RWPE2 (cell line): ENCODE results near the gene SBK1.

Experiments used
- ATAC-seq: fragments of 200-7000 bp; cut with Tn5 transposase; 3 replicates; pipeline ENCODE4 v1.9.1; 2021; ENCODE audit warnings: low read depth
- DNase-seq: peaks from one replicate; pipeline ENCODE4 v3.0.0-alpha.2; 2020; ENCODE audit warnings: low spot score
- H3K27ac ChIP-seq: fragments of 450-650 bp; 2 replicates; pipeline ENCODE4 v1.5.1; 2017; ENCODE audit warnings: mild to moderate bottlenecking; ENCODE audit not compliant: poor library complexity, severe bottlenecking
- H3K27me3 ChIP-seq: fragments of 250-450 bp; sonication (Bioruptor Pico); 2 replicates; pipeline ENCODE4 v1.5.1; 2021; ENCODE audit warnings: mild to moderate bottlenecking, moderate library complexity; ENCODE audit not compliant: insufficient read depth, poor library complexity, severe bottlenecking
- H3K36me3 ChIP-seq: fragments of 250-450 bp; sonication (Bioruptor Pico); 2 replicates; pipeline ENCODE4 v1.5.1; 2020; ENCODE audit warnings: low read depth, mild to moderate bottlenecking, moderate library complexity
- H3K4me1 ChIP-seq: fragments of 250-450 bp; sonication (Bioruptor Pico); 2 replicates; pipeline ENCODE4 v1.5.1; 2021; ENCODE audit warnings: mild to moderate bottlenecking, moderate library complexity; ENCODE audit not compliant: insufficient read depth, poor library complexity, severe bottlenecking
- H3K4me3 ChIP-seq: fragments of 250-450 bp; sonication (Bioruptor Pico); 2 replicates; pipeline ENCODE4 v1.5.1; 2021; ENCODE audit warnings: mild to moderate bottlenecking, moderate library complexity; ENCODE audit not compliant: severe bottlenecking
- H3K9me3 ChIP-seq: fragments of 250-450 bp; sonication (Bioruptor Pico); 2 replicates; pipeline ENCODE4 v1.5.1; 2021; ENCODE audit warnings: mild to moderate bottlenecking, moderate library complexity; ENCODE audit not compliant: severe bottlenecking
- CTCF ChIP-seq: fragments of 450-650 bp; IDR thresholded peaks from one replicate; pipeline ENCODE4 v1.5.1; 2017; ENCODE audit warnings: mild to moderate bottlenecking, moderate library complexity; ENCODE audit not compliant: poor library complexity, severe bottlenecking

The SBK1 gene

DNA sequence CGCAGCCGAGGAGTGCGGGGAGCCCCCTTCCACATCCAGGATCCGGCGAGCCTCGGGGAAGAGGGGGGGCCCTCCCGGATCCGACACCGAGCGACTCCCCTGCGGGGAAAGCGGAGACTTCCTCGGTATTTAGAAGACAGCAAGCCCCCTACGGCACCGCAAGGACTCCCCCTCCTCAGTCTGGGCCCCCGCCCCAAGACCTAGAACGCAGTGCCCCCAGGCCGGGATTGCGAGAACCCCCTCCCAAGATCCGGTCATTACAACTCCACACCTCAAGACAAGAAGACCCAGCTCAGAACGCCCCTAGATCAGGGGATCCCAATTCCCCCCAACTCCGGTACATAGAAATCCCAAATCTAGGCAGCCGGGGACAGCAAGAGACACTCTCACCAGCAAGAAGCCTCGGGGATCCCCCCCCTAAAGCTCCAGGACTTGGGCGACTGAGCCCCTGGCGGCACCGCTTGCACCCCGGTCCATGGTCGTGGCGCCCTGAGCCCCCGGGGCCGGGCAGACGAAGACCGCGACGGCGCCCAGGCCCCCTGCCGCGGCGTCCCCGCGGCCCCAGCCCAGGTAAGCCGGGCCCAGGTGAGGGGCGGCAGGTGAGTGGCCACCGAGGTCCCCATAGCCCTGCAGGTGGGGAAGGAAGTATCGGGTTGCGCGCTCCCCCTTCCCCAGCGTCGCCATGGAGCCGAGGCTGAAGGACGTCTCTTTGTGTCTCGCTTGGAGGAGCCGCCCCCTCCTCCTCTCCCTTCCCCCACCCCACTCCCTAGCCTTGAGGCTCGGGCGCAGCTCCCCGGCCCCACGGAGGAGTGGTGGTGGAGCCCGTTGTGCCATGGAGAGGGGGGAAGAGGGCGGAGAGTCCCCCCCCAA is 641 bp downstream of the SBK1 start:
- H3K27me3 ChIP-seq: peaks cover 14% of the 10 kb centered on the region
- 0 out of 3 replicates have a peak, but pooled peaks have one; percentile 10 for ATAC-seq
- peak overlapping the region; percentile 61 for H3K4me3 ChIP-seq
- H3K36me3 ChIP-seq: no peaks in the 10 kb centered on the region
- no peak overlapping the region for H3K27ac ChIP-seq
- H3K4me1 ChIP-seq: no peaks in the 10 kb centered on the region
- H3K9me3 ChIP-seq: no peaks in the 10 kb centered on the region
- DNase-seq: no peak
- no peak for TF ChIP-seq CTCF

DNA sequence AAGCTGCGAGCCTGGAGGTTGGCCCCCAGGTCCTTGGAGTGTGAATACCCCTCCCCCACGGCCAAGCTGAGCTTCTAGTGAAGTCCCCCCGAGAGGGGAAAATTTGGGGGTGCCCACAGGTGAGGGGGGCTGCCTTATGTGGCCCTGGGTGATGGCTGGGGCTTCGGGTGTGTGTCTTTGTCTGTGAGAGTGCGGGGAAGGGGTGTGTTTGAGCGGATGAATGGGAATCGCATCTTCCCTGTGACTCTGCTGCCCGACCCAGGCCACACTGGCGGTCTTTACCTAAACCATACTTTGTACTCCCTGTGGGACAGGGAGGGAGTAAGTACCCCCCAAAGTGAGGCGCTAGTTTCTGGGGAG is 1.3 kb downstream of the SBK1 start:
- no peaks in the 10 kb centered on the region for H3K9me3 ChIP-seq
- ATAC-seq (no peak), DNase-seq (no peak)
- H3K4me1 ChIP-seq: no peaks in the 10 kb centered on the region
- H3K27ac ChIP-seq: no peak overlapping the region
- TF ChIP-seq CTCF: no peak
- H3K36me3 ChIP-seq: no peaks in the 10 kb centered on the region
- H3K27me3 ChIP-seq: peaks cover 14% of the 10 kb centered on the region
- peak overlapping the region; percentile 61 for H3K4me3 ChIP-seq

DNA sequence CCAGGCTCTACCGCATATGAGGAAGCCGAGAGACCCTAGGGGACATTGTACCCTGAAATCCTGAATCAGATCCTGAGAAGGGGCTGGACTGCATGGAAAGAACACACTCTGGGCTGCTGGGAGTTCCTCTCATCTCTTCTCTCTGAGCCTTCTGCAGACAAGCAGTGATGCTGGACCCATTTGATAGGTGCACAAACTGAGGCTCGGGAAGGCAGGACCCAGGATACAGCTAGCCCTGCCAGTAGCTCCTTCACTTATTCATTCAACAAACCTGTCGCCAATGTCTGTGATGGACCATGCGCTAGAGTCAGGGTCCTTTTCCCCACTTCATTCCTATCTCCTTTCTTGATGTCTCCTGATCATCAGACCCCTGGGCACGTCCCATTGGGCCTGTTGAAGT is 1.9 kb downstream of the SBK1 start:
- Histone ChIP-seq H3K36me3 (no peaks in the 10 kb centered on the region), H3K4me3 (no peak overlapping the region), H3K27ac (no peak overlapping the region), H3K27me3 (peaks cover 14% of the 10 kb centered on the region), H3K4me1 (no peaks in the 10 kb centered on the region), H3K9me3 (no peaks in the 10 kb centered on the region)
- TF ChIP-seq CTCF: no peak
- DNase-seq (no peak), ATAC-seq (no peak)

DNA sequence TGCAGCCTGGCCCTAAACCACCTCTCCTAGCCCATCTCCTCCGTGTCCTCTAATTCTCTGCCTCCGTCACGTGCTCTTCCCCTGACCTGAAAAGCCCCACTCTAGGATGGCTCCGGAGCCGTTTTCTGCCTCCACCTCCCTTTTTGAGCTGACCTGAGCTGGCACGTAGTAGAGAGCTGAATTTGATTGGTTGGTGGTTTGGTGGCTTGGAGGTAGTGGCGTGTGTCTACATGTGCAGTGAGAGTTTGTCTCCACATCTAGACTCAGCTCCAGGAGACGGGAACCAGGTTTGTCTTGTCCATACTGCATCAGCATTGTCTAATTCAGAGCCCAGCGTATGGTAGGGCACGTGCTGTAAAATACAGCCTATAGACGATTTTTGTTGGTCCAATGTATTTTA is 3.0 kb downstream of the SBK1 start:
- no peaks in the 10 kb centered on the region for H3K4me1 ChIP-seq
- H3K27me3 ChIP-seq: peaks cover 14% of the 10 kb centered on the region
- no peak for TF ChIP-seq CTCF
- no peaks in the 10 kb centered on the region for H3K36me3 ChIP-seq
- no peak overlapping the region for H3K4me3 ChIP-seq
- H3K9me3 ChIP-seq: no peaks in the 10 kb centered on the region
- H3K27ac ChIP-seq: no peak overlapping the region
- no peak for ATAC-seq
- no peak for DNase-seq

DNA sequence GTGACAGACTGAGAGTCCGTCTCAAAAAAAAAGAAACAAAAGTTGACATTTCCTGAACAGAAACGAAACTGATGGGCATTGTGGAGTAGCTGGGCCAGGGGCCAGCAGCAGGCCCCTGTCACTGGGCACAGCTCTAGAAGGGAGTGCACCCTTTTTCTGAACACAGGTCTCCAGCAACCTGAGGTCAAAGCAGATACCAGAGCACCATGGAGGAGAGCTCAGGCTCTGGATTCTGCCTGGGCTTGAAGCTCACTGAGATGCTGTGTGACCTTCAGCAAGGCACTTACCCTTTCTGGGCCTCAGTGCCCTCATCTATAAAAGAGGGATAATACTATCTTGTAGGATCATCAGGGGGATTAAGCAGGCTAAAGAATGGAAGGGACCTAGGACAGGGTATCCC is 5.0 kb downstream of the SBK1 start:
- DNase-seq (no peak), ATAC-seq (no peak)
- Histone ChIP-seq H3K27me3 (peaks cover 14% of the 10 kb centered on the region), H3K9me3 (no peaks in the 10 kb centered on the region), H3K4me1 (no peaks in the 10 kb centered on the region), H3K36me3 (no peaks in the 10 kb centered on the region), H3K27ac (no peak overlapping the region), H3K4me3 (no peak overlapping the region)
- TF ChIP-seq CTCF: no peak
